Amygdala (tissue), 56 donors: ENCODE data around the gene ANAPC2.

Experiments used
- DNase-seq, 56 donors: peaks; one replicate each; lab custom pipeline; 2025; lab: John Stamatoyannopoulos, UW

ANAPC2 gene

GRCh38 chr9:137215196-137215986, 27.0 kb upstream of the ANAPC2 start:
- DNase-seq = no peak

GRCh38 chr9:137214620-137215019, 26.3 kb upstream of the ANAPC2 start:
- DNase-seq = no peak

- DNase-seq = peak in 14 of 56 donors; percentile 22 to 81 (median 48)
Measured at GRCh38 chr9:137213160-137214060, 25.1 kb upstream of the ANAPC2 start.

GRCh38 chr9:137212520-137212919, 24.2 kb upstream of the ANAPC2 start:
- DNase-seq = no peak

- no peak for DNase-seq
Measured at GRCh38 chr9:137211532-137211931, 23.2 kb upstream of the ANAPC2 start.

GRCh38 chr9:137206602-137207001, 18.2 kb upstream of the ANAPC2 start:
- DNase-seq = no peak

- peak; percentile 32 to 96 (median 85) for DNase-seq
Measured at GRCh38 chr9:137205126-137206069, 17.0 kb upstream of the ANAPC2 start, which contains the start of the genes NDOR1 and TMEM203. Gene NDOR1, plus strand, starts transcription at chr9:137205700. Its CDS starts 78 bp downstream, at chr9:137205778. Gene TMEM203, minus strand, starts transcription at chr9:137205648. Its CDS starts 234 bp downstream, at chr9:137205414.

- no peak for DNase-seq
Measured at GRCh38 chr9:137204731-137205125, 16.4 kb upstream of the ANAPC2 start.

GRCh38 chr9:137202966-137203365, 14.6 kb upstream of the ANAPC2 start:
- no peak for DNase-seq

- DNase-seq = no peak
Measured at GRCh38 chr9:137201205-137201868, 13.0 kb upstream of the ANAPC2 start.

- DNase-seq = peak; percentile 41 to 100 (median 98)
Measured at GRCh38 chr9:137200311-137201204, 12.2 kb upstream of the ANAPC2 start, which contains the start of gene TPRN. Gene TPRN, minus strand, starts transcription at chr9:137200741. Its CDS starts 30 bp downstream, at chr9:137200711.

- DNase-seq = no peak
Measured at GRCh38 chr9:137199411-137200121, 11.2 kb upstream of the ANAPC2 start.

- no peak for DNase-seq
Measured at GRCh38 chr9:137198902-137199283, 10.5 kb upstream of the ANAPC2 start.

- peak in 7 of 56 donors; percentile 9 to 57 (median 27) for DNase-seq
Measured at GRCh38 chr9:137198051-137198901, 9.9 kb upstream of the ANAPC2 start.

- DNase-seq = peak in 2 of 56 donors; percentile 29 to 32
Measured at GRCh38 chr9:137195525-137196220, 7.3 kb upstream of the ANAPC2 start.

GRCh38 chr9:137194909-137195308, 6.5 kb upstream of the ANAPC2 start:
- no peak for DNase-seq
